Fibroblast of mammary gland (primary cell): Measurements from ENCODE around the gene XRN2.

Source experiments
- DNase-seq: peaks from one replicate; pipeline ENCODE4 v3.0.0-alpha.2; 2010; ENCODE audit warnings: low read depth
- H3K4me3 ChIP-seq: 2 replicates; pipeline ENCODE4 v1.5.1; 2011; ENCODE audit warnings: low read depth, mild to moderate bottlenecking, low read length, moderate library complexity; ENCODE audit not compliant: control insufficient read depth
- TF ChIP-seq, protein P1 (sequence below): conservative IDR thresholded peaks from 2 replicates; pipeline ENCODE4 v1.5.1; 2011; ENCODE audit warnings: low read depth, low read length, inconsistent platforms; ENCODE audit not compliant: control insufficient read depth, insufficient read depth

The XRN2 gene

DNA sequence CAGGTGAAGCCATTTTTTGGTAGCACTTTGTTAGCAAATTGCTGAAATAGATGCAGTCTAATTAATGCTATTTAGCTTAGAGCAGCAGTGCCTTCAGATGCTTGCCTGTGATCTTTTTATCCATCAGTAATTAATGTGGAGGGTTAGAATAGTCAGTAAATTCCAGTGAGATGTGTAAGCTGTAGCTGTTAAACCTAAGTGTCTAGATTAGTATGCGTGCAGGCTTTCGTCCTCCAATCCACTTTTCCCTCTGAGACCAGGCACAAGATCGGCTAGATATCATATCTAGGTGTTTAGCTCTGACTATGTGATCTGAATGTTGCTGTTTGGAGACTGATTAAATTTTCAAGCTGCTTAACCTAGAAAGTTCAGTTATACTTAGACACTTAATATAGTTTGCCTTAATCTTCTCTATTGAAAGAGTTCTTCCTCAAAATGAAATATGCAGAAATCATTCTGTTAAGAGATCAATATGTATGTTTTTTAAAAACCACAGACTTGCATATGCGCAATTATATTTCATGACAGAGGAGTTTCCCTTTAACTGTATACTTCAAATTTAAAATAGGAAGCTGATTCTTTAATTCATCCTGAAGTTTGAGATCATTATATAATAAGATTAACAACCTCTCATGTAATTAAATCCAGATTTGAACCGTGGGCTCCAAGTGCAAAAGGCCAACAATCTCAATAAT lies 41.2 kb downstream of the XRN2 start:
- DNase-seq: no peak
- H3K4me3 ChIP-seq: no peak overlapping the region
- TF ChIP-seq, protein P1, sequence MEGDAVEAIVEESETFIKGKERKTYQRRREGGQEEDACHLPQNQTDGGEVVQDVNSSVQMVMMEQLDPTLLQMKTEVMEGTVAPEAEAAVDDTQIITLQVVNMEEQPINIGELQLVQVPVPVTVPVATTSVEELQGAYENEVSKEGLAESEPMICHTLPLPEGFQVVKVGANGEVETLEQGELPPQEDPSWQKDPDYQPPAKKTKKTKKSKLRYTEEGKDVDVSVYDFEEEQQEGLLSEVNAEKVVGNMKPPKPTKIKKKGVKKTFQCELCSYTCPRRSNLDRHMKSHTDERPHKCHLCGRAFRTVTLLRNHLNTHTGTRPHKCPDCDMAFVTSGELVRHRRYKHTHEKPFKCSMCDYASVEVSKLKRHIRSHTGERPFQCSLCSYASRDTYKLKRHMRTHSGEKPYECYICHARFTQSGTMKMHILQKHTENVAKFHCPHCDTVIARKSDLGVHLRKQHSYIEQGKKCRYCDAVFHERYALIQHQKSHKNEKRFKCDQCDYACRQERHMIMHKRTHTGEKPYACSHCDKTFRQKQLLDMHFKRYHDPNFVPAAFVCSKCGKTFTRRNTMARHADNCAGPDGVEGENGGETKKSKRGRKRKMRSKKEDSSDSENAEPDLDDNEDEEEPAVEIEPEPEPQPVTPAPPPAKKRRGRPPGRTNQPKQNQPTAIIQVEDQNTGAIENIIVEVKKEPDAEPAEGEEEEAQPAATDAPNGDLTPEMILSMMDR: no peak

DNA sequence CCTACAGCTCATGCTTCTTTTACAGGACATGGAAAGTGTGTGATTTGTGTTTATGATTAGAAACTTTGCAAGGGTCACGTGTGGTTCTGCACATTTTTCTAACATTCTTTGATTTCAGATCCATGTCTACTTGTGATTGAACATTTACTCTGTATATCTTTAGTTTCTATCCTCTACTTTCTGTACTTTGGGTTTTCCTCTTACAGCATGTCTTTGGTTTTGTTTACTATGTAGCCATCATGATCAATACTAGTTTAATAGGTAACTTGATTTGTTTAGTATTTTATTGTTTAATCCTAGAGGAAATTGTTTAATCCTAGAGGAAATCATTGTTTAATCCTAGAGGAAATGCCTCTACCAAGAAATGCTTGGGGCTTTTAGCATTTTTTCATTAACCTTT lies 41.8 kb downstream of the XRN2 start:
- TF ChIP-seq, protein P1: no peak
- no peak for DNase-seq
- H3K4me3 ChIP-seq: no peak overlapping the region

DNA sequence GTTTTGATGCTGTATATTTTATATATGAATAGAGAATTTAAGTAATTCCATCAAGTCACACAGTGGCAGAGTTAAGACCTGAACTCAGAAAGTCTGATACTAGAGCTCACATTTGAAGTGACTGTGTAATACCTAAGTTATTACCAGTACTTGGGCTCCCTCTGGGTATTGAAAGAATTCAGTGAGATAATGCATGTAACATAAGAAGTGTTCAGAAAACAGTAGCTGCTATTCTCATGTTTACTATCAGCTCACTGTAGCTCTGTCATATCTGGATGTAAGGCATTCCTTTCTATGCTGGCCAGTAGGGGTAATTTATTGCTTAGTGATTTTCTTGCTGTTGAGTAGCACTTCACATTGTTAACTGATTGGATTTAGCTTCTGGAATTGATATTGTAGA lies 49.6 kb downstream of the XRN2 start:
- TF ChIP-seq, protein P1: no peak
- H3K4me3 ChIP-seq: no peak overlapping the region
- DNase-seq: peak; percentile 61

DNA sequence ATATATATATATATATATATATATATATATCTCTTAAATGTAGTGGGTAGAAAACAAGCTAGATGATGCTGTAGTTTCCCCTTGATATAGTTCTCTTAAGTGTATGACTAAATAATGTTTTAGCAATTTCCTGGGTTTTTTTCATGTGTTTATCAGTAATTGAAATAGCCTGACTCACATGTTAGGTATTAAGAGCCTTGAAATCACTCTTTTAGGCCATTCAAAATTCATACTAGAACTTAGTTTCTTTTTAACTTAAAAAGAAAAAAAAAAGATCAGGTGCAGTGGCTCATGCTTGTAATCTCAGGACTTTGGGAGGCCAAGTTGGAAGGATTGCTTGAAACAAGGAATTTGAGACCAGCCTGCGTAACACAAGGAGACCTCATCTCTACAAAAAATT lies 50.1 kb downstream of the XRN2 start:
- no peak overlapping the region for H3K4me3 ChIP-seq
- TF ChIP-seq, protein P1: no peak
- DNase-seq: peak; percentile 60

DNA sequence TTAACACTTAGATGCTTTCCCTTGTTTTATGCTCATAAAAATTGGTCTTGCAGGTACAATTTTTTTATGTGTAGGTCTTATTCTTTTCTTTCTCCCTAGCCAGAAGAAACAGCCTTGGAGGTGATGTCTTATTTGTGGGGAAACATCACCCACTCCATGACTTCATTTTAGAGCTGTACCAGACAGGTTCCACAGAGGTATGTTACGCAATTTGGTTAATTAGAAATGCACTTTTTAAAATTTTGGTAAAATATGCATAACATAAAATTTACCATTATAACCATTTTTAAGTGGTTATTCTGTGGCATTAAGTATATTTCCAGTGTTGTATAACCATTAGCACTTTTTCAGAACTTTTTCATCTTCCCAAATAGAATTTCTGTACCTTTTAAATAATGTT lies 52.9 kb downstream of the XRN2 start:
- H3K4me3 ChIP-seq: no peak overlapping the region
- TF ChIP-seq, protein P1: no peak
- DNase-seq: no peak

DNA sequence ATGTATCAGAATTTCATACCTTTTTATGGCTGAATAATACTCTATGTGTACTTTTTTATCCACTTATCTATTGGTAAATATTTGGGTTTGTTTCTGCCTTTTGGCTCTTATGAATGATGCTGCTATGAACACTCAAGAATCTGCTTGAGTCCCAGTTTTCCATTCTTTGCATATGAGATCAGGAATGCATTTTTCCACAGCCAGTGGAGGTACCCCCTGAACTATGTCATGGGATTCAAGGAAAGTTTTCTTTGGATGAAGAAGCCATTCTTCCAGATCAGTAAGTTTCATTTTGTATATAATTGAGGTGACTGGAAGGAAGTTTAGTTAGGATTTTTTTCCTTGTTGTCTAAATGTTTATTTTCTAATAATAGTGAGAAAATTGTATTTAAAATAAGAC lies 53.3 kb downstream of the XRN2 start:
- TF ChIP-seq, protein P1: no peak
- no peak overlapping the region for H3K4me3 ChIP-seq
- DNase-seq: no peak

DNA sequence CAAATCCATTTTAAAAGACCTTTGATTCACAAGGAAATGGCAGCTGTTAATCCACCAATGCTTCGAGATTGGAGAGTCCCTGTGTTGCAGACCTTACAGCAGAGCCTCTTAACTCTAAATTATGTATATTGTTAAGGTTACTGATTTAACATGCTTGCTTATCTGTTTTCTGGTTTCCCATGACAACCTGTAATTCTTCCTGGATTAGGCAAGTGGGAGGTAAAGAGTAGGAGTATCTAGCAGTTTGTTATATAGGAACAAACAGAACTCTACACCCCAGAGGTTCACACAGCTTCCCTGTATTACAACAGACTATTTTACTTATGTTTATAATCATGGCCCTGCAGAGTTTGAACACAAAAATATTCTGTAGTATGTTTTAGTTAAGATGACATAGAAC lies 54.7 kb downstream of the XRN2 start:
- no peak overlapping the region for H3K4me3 ChIP-seq
- DNase-seq: no peak
- TF ChIP-seq, protein P1: no peak
